HG03066 (cell line): ENCODE measurements around the gene IFT25.

Experiments used
- ATAC-seq: cut with Tn5 transposase; IDR thresholded peaks from one replicate; pipeline ENCODE4 v1.9.1; 2021; ENCODE audit warnings: low read depth; ENCODE audit not compliant: unreplicated experiment

Gene IFT25

DNA sequence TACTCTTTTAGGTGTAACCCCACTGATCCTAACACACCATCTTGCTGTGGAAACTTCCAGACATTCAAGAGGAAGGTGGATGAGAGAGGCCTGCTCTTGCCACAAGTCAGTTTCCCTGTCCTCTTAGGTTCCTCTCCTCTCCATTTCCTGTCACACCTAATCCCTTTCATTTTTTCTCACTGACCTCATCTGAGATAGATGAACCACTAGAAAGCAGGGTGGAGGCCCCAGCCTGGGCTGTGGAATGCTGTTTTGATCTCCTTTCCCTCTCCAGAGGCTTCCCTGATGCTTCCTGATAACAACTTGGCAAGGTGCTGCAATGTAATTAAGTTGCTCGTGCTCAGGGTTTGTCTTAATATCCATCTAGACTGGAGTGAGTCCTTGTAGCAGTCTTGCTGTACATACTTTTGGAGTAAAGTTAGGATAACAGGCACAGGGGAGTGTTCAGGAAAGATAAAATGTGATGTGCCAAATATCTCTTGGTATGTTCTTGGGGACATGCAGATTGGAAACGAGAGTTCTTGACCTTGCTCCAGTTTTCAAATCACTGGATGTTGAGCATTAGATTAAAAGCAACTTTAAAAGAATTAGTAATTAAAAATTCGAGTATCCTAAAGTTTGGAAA, 11.8 kb upstream of the IFT25 start:
- ATAC-seq = no peak

GRCh38 chr1:53956308-53957168, 11.0 kb upstream of the IFT25 start:
- ATAC-seq = no peak

GRCh38 chr1:53954128-53954527, 8.6 kb upstream of the IFT25 start:
- no peak for ATAC-seq

- no peak for ATAC-seq
Measured at GRCh38 chr1:53951697-53952096, 6.2 kb upstream of the IFT25 start.

- ATAC-seq = no peak
Measured at GRCh38 chr1:53949023-53949990, 3.8 kb upstream of the IFT25 start.

GRCh38 chr1:53948291-53948690, 2.8 kb upstream of the IFT25 start:
- no peak for ATAC-seq

DNA sequence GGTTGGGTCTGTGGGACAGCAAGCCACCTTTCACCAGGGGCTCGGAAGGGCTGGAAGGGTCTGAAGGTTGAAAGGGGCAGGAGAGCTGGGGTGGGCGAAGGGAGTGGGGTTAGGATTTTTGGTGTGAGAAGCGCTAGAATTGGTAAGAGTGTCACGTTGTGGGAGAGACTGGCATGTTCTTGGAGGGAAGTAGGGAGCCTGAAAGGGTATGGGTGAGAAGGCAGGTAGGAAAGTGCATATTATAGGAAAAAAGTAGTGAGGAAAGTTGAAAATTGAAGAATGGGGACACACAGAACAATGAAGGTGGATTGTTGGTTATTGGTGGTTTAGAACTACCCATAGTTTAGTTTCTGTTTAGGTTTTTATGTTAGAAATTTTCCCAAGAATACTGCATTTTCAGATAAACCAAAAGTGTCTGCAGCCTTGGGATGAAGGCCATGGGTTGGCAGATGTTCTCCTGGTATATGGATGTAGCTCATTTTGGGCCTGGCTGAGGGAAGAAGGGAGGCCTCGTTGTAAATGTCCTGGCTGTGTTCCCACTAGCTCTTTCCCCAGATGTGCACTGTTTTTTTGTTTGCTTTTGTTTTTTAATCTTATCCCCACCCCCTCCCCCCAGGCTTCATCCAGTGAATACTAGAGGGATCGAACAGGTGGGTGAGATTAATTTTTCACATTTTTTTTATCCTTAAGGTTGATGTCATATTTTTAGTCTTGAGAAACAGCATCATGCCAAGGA, 1.8 kb upstream of the IFT25 start:
- ATAC-seq = no peak

- ATAC-seq = peak; percentile 60
Measured at GRCh38 chr1:53946252-53947171, 1.0 kb upstream of the IFT25 start, which contains the start of gene LRRC42. TSS of gene LRRC42 (plus strand) at chr1:53946350. CDS start at chr1:53952000, 5,650 bp downstream.

GRCh38 chr1:53945183-53945432, 391 bp downstream of the IFT25 start:
- ATAC-seq = no peak

DNA sequence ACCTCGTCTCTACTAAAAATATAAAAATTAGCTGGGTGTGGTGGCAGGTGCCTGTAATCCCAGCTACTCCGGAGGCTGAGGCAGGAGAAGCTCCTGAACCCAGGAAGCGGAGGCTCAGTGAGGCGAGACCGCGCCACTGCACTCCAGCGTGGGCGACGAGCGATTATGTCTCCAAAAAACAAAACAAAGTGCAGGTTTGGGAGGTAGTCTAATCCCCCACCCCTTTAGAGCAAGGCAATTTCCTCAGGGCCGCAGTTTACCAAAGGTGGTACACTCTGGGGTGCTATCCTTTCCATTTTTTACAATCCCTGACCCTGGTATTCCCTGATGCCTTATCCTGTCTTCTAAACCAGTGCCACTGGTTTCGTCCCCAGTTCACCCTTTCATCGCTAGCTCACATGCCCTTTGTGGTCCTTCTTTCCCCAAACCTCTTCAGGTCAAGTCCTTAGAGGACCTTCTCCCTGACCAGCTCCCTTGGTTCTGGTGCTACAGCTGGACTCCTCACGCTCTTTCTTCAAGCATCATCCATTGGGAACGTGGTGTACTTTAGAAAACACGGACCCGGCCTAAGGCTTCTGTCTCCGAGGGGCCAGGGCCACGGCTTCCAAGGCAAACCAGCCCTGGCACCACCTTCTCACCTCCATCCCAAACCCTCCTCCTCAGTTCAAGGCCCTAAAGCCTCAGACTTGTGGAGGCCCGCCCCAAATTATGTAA, 873 bp downstream of the IFT25 start:
- no peak for ATAC-seq

DNA sequence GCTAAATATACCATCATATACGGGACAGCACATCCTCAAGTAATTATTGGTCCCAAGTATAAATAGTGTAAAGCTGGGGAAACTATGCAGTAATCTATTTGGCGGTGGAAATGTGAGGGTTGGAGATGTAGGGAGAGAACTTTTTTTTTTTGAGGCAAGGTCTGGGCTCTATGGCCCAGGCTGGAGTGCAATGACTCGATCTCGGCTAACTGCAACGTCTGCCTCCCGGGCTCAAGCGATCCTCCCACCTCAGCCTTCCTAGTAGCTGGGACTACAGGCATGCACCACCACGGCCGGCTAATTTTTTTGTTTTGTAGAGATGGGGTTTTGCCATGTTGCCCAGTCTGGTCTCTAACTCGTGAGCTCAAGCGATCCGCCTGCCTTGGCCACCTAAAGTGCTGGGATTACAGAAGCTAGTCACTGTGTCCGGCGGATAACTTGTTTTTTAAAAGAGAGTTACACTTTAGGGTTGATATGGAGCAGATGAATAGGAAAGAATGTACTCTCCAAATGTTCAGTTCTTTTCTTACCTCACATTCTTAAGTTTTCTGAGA, 1.9 kb downstream of the IFT25 start:
- ATAC-seq = no peak

- ATAC-seq = no peak
Measured at GRCh38 chr1:53943090-53943489, 2.4 kb downstream of the IFT25 start.

GRCh38 chr1:53942127-53942957, 3.2 kb downstream of the IFT25 start:
- no peak for ATAC-seq

DNA sequence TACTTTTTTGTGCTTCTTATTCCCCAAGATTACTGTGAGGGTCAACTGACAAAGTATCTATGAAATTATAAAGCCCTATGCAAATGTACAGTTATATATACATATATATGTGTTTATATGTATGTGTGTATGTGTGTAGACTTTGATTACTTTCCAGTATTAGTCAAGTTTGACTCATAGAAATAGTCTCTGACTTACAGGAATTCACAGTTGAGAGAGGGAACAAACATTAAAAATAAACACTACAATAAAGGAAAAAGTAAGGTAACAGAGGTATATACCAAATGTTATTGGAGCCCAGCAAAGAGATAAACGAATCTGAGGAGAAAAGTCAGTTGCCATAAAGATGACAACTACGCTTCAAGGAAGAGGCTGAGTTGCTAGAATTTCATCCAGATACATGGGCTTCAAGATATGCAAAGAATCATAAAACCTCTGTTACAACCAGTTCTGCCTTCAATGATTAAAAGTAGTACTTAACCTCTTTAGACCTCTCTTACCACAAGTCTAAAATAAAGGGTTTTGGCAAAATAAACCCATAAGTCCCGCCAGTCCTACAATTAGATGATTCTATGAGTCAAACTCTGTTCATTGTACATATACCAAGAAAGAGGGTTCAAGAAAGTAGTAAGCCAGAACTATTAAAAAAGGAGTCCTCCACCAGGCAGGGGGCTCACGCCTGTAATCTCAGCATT, 7.2 kb downstream of the IFT25 start:
- no peak for ATAC-seq

- ATAC-seq = no peak
Measured at GRCh38 chr1:53936430-53936829, 9.1 kb downstream of the IFT25 start.

GRCh38 chr1:53934170-53934765, 11.2 kb downstream of the IFT25 start:
- ATAC-seq = no peak

GRCh38 chr1:53931523-53931922, 14.0 kb downstream of the IFT25 start:
- ATAC-seq = no peak
